Measurements from ENCODE around the gene GAS2L2.

GRCh38 chr17:35768797-35769196 lies 15.8 kb upstream of the GAS2L2 start:
- TF ChIP-seq CTCF (IDR thresholded peaks at IDR 0.05; ENCODE audit: poor library complexity) (no peak), EZH2 (IDR thresholded peaks at IDR 0.05; ENCODE audit: borderline replicate concordance) (no peak), EZH2phosphoT487 (IDR thresholded peaks at IDR 0.05; ENCODE audit: low read depth, severe bottlenecking, unreplicated experiment) (no peak)

Measured in hepatocyte (in vitro differentiated cells).